Femur (tissue), 1 donor: ENCODE data around the gene FNDC1.

ENCODE experiments used
- DNase-seq: peaks from one replicate; pipeline ENCODE4 v3.0.0-alpha.2; 2017

FNDC1 gene

DNA sequence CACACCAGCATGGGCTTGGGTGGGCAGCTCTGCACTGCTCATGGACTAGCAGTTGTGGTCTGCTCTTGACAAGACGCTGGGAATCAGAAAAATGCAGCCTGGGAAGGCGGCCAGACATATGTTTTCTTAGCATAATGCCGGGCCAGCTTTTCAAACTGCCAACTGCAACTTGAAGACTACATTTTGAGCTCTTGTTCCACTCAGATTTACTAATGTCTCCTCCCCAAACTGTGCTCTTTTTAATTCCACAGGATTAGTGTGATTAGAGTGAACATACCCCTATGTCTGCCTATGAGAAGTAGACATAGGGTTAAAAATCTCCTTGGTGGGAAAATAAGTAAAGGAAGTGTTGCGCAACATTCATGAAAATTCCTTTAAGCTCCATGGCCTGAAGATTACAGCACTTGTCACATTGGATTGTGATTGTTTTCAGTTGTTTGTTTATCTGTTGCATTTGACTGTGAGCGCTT lies 5.3 kb upstream of the FNDC1 start:
- peak; percentile 93 for DNase-seq

DNA sequence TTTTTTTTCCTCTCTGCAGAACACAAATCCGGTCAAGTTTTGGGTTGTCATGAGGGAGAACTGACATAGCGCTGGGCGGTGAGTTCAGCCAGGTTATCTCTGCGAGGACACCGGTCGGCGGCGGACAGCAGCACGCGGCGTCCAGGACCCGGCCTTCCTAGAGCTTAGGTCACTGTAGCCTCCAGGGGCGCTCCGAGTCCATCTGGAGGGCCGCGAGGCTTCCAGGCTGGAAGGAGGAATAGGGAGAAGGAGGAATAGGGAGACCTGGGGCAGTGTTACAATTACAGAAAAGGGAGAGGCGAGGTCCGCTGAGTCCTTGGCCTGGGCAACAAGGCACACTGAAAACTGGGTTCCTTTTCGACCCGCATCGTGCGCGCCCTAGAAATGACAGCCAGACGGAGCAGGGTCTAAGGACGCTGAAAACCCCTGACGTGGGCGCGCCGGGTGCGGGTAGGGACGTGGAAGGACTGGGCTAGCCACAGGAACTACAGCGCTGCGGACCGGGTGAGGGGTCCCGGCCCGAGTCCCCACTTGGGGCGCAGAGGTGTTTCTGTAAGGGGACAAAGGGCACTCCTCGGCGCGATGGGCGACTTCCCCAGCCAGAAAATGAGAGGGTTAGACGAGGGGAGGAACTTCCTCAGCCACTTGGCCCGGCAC lies 536 bp upstream of the FNDC1 start:
- peak; percentile 79 for DNase-seq

DNA sequence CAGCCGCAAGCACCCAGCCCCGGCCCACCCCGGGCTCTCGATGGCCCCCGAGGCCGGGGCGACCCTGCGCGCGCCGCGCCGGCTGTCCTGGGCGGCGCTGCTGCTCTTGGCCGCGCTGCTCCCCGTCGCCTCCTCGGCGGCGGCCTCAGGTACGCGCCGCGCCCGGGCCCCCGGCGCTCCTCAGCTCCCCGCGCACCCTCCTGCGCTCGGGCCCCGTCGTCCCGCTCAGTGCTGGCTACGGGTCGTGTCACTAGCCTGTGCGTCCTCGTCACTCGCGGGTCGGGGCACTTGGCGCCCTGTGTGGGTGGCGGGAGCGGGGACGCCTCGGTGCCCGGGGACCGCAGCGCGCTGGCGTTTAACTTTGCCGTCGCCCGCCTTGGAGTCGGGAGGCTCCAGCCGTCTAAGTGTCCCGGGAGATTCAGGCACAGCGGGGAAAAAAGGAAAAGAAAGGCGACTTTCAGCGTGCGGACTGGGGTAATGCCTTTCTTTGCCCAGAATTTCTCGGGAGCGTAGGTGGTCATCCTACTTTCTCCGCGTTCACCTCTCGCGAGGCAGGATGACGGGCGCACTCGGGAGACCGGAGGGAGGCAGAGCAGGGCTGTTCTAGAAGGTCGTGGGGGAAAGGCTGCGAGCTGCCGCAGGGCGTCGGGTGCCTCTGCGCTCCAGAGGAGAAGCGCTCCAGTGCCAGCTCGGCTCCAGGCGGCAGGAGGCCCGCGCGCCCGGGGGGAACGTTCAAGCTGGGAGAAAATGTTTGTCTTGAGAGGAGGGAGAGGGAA lies 545 bp downstream of the FNDC1 start:
- peak; percentile 83 for DNase-seq

DNA sequence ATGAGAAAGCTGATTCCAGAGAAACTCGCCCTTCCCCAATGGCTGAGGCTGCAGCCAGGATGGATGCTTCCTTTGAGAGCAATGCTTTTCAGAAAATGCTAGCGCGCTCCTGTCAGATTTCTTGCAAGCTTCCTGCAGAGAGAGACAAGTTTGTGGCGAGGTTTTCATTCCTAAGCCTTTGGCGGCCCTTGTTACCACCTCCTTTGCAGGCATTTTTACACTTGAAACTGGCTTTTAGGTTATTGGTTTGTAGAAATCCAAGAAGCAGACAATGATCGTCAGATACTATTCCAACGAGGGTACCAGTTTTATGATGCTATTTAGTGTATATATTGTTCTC lies 1.1 kb downstream of the FNDC1 start:
- no peak for DNase-seq

DNA sequence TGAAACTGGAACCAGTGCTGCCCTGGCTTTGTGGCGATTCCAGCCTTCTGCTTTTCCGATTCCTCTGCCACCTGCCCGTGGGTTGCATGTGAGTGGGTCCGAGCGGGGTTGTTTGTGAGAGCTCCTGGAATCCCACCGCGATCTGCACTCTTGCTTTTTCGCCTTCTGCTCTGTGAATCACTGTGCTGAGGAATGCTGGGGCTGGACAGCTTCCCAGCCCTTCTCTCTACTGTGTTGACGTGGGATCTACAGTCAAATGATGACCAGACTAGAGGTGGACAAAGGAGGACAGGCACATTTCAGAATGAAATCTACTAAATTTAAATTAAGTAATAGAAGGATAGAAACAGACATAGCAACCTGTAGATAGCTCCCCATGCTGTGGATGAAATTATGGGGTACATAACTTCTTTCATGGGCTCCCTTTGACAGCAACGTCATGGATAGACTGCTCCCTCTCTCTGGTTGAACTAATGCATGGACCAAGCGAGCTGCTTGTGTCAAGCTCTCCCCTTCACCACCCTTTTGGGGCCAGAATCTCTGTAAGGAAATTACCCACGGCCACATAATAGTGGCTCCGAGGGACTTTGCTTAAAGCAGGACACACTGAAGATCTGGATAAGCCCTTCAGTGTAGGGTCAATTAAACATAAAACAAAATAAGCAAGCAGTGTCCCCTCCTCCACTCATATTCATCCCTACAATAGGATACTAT lies 2.0 kb downstream of the FNDC1 start:
- peak; percentile 85 for DNase-seq

DNA sequence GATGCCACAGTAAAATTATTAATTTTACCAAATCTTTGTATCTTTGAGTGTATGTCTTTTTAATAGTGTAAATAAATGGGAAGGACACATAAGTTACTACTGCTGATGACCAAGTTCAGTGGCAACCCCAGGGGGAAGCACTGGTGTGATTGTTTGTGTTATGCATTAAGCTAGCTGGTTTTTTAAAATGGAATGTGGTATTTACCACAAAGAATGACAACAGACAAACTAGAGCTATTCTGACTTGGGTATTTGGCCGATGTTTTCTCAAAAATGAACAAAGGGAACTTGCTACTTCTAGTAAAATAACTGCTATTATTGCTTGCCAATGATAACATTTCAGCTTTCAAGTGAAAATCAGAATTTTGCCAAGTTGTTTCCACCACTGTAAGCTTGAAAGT lies 2.9 kb downstream of the FNDC1 start:
- no peak for DNase-seq

DNA sequence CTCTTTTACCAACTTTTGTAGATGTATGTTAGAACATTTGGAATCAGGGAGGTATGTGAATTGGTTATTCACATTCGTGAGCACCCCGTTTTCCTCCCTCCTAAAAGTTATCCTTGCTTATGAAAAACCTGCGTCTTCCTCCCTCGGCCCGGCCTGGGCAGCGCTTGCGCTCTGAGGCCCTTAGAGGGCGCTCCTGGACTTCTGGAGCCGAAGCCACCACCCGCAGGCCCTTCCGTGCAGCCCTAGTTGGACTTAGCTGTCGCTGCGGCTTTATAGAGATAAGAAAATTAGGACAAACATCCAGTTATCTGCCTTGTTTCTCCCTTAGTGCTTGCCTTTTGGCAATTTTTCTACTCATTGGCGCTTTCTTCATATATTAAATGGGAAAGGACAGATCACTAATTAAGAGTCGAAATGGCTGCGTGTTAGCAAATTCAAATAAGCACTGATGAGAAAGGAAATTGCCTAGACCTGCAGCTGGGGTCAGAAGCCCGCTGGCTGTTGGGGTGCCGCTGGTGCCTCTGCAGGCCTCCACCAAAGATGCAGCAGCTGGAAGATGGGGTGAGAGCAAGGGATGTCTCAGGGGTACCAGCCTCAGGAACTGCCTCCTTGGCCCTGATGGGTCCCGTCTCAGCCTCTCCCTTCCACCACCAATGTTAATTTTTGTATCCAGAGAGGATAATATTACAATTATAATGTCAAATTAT lies 5.2 kb downstream of the FNDC1 start:
- peak; percentile 85 for DNase-seq

DNA sequence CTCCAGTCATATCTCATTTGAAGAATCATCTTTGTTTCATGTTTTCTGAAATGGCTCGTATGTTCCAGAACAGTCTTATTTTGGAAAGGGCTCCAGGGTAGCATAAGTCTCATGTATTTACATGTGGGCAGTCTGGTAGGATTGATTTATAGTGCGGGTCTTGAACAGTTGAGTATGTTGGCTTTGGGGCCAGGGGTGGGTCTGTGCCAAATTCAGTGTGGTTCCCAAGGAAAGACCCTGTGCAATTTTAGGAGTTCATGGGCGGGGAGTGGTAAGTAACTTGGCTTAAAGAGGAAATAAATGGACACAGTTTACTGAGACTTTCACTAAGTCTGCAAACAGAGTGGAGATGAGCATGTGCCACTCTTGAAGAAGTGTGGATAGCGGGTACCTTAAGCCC lies 7.7 kb downstream of the FNDC1 start:
- peak; percentile 62 for DNase-seq

DNA sequence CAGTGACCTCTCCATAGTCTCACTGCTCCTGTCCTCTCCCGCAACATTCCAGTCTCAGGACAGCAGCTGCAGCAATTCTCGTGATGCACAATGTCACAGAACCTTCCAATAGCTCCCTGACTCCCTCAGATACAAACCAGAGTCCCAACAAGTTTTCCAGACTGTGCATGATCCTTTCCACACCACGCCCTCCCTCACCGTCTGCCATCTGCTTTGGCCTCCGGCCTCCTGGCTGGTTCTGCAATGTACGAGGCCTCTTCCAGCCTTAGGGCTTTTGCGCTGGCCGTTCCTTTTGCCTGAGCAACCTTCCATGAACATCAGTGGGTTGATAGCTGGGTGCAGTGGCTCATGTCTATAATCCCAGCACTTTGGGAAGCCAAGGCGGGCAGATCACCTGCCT lies 9.6 kb downstream of the FNDC1 start:
- DNase-seq = no peak

DNA sequence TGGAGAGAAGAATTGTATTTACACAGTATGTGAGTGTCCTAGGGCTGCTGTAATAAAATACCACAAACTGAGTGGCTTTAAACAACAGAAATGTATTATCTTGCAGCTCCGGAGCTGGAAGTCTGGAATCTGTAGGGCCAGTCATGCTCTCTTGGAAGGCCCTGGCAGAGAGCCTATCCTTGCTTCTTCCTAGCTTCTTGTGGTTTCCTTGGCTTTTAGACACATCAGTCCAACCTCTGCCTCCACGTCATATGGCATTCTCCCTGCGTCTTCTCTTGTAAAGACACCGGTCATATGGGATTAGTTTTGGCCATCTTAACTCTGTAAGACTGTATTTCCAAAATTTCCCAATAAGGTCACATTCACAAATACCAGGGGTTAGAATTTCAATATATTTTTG lies 10.8 kb downstream of the FNDC1 start:
- no peak for DNase-seq

DNA sequence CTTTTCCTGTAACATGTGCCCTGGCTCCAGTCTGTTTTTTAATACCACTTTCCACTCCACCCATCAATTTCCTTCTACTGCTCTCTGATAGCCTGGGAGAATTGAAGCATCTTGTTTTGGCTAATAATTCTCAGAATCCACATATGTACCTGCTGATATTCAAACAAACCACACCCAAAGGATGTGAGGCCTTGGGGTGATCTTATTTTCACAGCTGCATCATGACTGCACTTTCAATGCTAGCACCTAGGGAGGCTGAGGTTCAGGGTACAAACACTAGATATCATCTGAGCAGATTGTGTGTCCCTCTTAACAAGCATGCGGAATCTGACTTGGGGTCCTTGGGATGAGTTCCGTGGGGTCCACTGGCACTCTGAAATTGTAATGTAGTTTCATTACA lies 12.7 kb downstream of the FNDC1 start:
- no peak for DNase-seq

DNA sequence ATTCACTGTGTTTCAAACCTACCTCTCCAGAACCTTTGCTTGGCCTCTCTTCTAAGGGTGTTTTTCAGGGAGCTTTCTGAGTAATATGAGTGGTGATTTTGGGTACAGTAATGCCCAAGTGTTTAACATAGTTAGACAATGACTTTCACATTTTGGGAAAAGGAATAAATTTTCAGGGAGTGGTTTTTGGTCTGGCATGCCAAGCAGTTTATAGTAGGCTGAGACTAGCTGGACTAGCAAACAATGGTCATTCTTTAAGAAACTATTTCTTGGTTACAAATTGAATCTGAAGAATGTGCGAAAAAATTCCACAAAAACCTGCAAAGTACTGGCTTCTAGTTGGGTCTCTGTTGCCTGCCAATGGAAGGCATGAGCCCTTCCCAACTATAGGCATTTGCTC lies 15.4 kb downstream of the FNDC1 start:
- DNase-seq = no peak

DNA sequence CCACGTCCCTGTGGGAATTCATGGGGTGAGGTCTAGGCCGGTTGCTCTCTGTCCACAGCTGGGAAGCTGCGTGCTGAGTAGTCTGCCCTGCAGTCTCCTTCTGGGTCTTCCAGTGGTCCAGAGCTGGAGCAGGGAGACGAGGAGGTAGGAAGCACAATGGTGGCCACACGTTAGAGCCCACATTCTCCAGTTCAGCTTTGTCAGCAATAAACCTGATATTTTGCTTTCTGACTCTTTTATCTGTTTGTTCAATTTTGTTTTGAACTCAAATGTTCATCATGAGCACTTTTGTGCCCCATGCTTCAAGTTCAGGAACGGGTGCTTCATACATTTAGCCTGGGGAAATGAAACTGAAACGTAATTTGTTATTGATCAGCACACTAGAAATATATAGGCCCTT lies 21.3 kb downstream of the FNDC1 start:
- no peak for DNase-seq

DNA sequence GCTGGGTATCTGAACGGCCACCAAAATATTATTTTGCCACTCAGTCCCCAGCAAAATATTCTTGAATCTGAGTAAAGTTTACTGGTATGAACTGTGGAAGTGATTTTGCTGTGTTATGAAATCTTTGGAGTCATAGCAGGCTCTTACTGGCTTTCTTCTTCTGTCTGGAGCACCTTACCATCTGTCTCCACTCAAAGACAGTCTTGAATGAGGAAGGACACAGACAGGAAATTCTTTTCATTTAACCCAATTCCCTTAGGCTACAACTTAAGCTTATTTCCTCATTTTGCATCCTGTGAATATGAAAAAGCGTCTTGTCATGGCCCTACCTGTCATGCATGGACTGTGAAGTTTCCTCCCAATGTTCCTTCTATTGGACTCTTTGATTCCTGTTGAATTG lies 24.7 kb downstream of the FNDC1 start:
- no peak for DNase-seq

DNA sequence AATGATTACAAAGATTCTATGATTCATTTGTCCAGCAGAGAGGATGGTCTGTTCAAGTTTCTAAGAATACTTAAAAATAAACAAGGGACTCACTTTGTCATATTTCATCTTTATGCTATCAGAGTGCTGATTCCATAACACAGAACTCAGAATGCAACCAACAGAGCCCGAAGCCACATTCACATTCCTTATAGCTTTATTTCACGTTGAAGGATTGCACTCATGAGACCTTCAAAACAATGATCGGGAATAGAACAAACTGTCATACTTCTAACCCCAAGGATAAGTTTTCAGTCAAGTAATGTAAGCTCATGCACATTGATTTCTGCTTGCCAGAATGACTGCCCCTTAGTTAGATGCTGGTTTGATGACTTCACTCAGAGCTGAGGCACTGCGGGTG lies 25.2 kb downstream of the FNDC1 start:
- no peak for DNase-seq

DNA sequence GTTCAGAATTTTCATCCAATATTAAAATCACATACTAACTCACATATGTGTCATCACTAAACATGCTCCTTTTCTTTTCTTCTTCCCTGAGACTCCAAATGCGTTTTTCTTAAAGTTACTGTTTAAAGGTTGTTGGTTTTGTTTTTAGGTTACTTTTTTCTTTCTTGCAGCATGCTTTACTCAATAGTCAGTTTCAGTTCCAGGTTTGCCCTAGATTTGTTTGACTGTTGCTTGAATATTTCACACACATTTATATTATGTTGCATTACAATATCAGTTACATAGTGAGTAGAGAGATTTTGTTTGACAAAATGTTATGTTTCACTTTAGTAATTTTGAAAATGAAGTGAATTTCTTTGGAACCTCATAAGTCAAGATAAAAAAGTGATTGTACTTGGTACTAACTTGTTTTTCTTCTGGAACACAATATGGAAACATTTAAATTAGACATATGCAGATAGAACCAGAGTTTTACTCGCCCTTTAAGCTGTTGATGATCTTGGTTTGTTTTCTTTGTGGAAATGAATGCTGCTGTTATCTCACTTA lies 27.3 kb downstream of the FNDC1 start:
- DNase-seq = no peak

DNA sequence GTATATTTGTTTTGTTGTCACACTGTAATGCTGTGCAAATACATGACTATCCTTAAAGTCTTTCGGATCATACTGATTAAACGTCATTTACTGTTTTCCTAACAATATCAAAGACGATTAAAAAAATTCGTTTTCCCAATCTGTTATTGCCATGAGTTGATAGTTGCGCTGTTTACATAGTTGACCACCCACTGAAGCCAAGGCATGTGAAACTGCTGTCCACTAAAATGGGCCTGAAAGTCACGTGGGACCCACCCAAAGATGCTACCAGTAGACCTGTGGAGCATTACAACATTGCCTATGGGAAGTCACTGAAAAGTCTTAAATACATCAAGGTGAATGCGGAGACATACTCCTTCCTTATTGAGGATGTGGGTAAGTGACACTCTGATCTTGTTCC lies 28.1 kb downstream of the FNDC1 start:
- no peak for DNase-seq

DNA sequence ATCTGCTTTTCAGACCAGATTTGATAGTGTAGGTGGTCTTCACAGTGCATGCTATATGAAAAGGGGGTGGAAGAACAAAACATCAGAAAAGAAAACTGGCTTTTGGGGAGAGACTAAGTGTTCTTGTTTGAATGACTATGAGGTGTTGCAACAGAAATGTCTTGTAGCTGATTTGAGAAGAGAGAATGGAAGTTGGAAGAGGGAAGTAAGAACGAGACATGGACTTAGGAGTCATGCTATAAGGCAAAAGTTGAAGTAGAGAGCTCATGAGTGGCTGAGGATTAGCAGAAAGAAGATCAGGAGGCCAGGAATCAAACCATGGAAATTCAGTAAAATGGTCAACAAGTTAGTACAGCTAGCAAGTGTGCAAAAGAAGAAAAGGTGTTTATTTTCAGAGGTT lies 32.1 kb downstream of the FNDC1 start:
- DNase-seq = no peak

DNA sequence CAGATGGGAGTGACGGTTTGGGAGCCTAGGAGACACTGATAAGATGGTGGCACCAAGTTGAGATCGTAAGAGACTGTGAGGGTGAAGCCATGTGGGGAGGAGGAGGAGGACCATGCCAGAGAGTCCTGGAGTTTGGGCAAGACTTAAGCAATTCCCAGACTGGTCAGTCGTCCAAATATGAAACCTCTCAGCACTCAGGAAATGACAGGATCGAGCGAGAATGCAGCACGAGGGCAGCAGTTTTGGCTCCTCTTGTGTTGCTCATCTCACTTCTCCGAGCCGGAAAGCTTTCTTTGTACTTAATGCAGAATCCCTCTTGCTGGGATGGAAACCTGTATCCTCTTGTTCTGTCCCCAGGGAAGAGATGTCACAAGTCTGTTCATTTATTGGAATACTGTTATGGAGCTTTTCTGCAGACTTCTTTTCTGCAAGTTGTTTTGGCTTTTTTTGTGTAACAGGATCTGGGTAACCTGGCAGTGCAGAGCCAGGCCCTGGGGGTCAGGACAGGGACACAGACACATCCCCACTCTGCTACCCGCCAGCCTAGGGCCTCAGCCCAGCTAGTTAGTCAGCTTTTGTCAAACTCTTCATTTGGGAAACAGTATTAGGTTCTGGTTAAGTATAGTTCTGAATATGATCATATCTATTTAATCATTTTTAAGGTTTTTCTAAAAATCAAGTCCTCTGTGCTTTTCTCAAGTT lies 34.3 kb downstream of the FNDC1 start:
- peak; percentile 43 for DNase-seq

DNA sequence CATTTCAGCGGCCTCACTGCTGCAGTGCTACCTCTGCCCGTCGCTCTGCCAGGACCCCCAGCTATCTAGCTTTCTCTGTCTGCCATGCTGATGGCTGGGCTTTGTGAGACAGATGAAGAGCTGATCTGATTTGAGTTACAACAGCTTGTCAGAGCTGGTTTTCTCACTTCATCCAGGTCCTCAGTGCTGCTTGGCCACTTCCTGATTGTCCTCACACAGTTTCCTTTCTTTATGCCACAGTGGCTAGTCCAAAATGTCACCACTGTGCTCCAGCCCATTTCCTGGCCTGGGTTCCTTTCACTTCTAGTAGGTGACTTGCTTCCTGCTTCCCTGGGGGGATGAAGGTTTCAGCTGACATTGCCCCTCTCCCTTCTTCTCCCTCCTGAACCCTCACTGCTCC lies 35.4 kb downstream of the FNDC1 start:
- no peak for DNase-seq

DNA sequence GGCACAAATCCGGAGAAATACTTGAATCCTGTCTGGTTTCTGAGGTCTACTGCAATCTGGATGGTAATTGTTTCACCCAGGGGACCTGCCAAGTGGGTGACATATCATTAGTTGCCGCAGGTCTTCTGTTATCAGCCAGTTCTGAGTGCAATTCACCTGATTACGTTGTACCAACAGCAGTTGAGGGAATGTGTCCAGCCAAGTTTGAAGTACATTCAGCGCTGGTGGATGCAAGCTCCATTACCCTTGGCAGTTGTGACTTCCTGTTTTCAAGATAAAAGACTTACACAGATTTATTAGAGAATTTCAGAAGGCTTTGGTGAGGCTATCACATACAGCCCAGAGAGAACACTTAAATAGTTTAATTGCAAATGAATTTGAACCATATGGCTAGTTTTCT lies 42.8 kb downstream of the FNDC1 start:
- no peak for DNase-seq

DNA sequence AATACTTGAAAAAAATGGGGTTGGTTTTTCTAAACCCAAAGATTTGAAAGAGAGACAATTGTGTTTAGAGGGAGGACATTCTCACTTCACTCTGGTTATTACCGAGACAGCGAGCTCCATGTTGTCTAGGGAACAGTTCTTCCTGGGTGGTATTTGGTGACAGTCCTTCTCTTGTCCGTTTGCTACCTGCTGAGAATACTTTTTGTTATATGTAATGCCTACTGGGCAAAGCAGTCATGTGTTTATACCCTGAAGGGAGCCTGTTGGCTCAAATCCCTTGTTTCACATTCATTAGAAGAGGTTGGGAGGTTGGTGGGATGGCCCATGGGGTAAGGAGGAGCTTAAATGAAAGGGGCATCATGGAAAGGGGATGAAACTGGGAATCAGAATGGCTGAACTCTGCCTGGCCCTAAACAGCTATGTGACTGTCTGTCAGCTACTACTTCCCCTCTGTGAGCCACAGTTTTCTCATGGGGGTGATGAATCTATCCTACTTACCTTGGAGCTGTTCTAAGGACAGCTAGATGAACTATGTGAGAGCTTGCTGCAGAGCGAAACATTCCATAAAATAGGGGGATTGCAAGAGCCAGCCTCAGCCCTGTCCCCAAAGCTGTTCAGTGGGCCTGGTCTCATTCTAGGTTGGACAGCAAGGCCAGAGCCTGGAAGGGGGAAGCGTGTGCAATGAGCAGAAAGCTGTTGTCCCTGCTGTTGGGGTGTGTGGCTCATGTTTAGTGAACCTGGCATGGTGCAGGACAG lies 43.5 kb downstream of the FNDC1 start:
- no peak for DNase-seq
